ENCODE results near the gene CHEK2. TPM values are rescaled to one million over a fixed set of nuclear protein-coding genes. Genes with fewer than 3 reads are reported as not detected.

Gene CHEK2
- total and polyA plus RNA-seq, 10 of the 15 experiments (the other 5 are each of a cell fraction or from before 2014, with no cell fraction given): 15.7 to 59.7 (median 22.7) TPM

DNA sequence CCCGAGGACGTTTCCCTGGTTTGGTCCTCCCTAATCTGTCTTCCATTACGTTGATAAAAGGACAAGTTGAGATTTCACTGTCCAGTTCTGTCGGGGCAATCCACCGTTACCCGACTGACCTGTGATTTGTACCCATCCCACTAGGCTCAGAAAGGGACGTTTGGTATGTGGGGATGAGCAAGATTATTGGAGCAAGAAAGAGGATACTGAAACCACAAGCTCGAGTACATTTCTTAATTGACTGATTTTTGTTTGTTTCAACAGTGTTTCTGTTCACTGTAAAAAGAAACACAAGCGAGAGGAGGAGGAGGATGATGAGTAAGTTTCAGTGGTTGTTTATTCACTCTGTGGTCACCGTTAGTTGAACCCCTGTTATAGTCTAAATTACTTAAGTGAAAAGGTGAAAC, 31.8 kb upstream of the CHEK2 start (continued):
- TF ChIP-seq TAF1 (IDR thresholded peaks at IDR 0.05; ENCODE audit: borderline replicate concordance, low read depth, low read length): no peak
- TF ChIP-seq BACH1 (IDR thresholded peaks at IDR 0.05; ENCODE audit: borderline replicate concordance): no peak
- TF ChIP-seq RAD21 (IDR thresholded peaks at IDR 0.05; ENCODE audit: insufficient read depth, low read depth, low read length): no peak
- TF ChIP-seq, protein P1, sequence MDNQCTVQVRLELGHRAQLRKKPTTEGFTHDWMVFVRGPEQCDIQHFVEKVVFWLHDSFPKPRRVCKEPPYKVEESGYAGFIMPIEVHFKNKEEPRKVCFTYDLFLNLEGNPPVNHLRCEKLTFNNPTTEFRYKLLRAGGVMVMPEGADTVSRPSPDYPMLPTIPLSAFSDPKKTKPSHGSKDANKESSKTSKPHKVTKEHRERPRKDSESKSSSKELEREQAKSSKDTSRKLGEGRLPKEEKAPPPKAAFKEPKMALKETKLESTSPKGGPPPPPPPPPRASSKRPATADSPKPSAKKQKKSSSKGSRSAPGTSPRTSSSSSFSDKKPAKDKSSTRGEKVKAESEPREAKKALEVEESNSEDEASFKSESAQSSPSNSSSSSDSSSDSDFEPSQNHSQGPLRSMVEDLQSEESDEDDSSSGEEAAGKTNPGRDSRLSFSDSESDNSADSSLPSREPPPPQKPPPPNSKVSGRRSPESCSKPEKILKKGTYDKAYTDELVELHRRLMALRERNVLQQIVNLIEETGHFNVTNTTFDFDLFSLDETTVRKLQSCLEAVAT (IDR thresholded peaks at IDR 0.05): no peak
- TF ChIP-seq STAT1 (conservative IDR thresholded peaks at IDR 0.05): no peak
- TF ChIP-seq WRNIP1 (IDR thresholded peaks at IDR 0.05; ENCODE audit: borderline replicate concordance, low read depth, low read length): no peak
- no peak for TF ChIP-seq CBX3 (IDR thresholded peaks at IDR 0.05; ENCODE audit: borderline replicate concordance, low read depth)
- TF ChIP-seq KAT2A (conservative IDR thresholded peaks at IDR 0.05; ENCODE audit: control insufficient read depth, low read depth, low read length): no peak
- TF ChIP-seq, protein P2, sequence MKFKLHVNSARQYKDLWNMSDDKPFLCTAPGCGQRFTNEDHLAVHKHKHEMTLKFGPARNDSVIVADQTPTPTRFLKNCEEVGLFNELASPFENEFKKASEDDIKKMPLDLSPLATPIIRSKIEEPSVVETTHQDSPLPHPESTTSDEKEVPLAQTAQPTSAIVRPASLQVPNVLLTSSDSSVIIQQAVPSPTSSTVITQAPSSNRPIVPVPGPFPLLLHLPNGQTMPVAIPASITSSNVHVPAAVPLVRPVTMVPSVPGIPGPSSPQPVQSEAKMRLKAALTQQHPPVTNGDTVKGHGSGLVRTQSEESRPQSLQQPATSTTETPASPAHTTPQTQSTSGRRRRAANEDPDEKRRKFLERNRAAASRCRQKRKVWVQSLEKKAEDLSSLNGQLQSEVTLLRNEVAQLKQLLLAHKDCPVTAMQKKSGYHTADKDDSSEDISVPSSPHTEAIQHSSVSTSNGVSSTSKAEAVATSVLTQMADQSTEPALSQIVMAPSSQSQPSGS (IDR thresholded peaks at IDR 0.05; ENCODE audit: low read length): no peak
- TF ChIP-seq POLR2A (IDR thresholded peaks at IDR 0.05; ENCODE audit: low read depth, low read length): no peak
- no peak for TF ChIP-seq ZBED1 (IDR thresholded peaks at IDR 0.05; ENCODE audit: borderline replicate concordance)
- TF ChIP-seq ZSCAN29 (IDR thresholded peaks at IDR 0.05): no peak
- 0 out of 2 replicates have a peak, but pooled peaks have one; percentile 70 for TF ChIP-seq CBFB (IDR thresholded peaks at IDR 0.05; ENCODE audit: low read depth)
- TF ChIP-seq CEBPB (IDR thresholded peaks at IDR 0.05; ENCODE audit: borderline replicate concordance in 1 of 2, low read depth in 2 of 2, low read length in 2 of 2): no peak
- no peak for TF ChIP-seq ZNF274 (IDR thresholded peaks at IDR 0.05; ENCODE audit: insufficient read depth, insufficient read length)
- no peak for TF ChIP-seq RELA (IDR thresholded peaks at IDR 0.05; ENCODE audit: borderline replicate concordance, partially characterized antibody)
- TF ChIP-seq, protein P3, sequence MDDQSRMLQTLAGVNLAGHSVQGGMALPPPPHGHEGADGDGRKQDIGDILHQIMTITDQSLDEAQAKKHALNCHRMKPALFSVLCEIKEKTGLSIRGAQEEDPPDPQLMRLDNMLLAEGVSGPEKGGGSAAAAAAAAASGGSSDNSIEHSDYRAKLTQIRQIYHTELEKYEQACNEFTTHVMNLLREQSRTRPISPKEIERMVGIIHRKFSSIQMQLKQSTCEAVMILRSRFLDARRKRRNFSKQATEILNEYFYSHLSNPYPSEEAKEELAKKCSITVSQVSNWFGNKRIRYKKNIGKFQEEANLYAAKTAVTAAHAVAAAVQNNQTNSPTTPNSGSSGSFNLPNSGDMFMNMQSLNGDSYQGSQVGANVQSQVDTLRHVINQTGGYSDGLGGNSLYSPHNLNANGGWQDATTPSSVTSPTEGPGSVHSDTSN (IDR thresholded peaks at IDR 0.05; ENCODE audit: insufficient replicate concordance, low read depth, low read length): no peak
- peak; percentile 12 to 20; a peak in 1 of 4 replicates for TF ChIP-seq BHLHE40 (IDR thresholded peaks at IDR 0.05; ENCODE audit: borderline replicate concordance in 1 of 2, low read depth in 2 of 2, low read length in 1 of 2)
- TF ChIP-seq, protein P4, sequence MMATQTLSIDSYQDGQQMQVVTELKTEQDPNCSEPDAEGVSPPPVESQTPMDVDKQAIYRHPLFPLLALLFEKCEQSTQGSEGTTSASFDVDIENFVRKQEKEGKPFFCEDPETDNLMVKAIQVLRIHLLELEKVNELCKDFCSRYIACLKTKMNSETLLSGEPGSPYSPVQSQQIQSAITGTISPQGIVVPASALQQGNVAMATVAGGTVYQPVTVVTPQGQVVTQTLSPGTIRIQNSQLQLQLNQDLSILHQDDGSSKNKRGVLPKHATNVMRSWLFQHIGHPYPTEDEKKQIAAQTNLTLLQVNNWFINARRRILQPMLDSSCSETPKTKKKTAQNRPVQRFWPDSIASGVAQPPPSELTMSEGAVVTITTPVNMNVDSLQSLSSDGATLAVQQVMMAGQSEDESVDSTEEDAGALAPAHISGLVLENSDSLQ (IDR thresholded peaks at IDR 0.05): no peak
- TF ChIP-seq TCF7 (IDR thresholded peaks at IDR 0.05; ENCODE audit: borderline replicate concordance): no peak
- TF ChIP-seq, protein P5, sequence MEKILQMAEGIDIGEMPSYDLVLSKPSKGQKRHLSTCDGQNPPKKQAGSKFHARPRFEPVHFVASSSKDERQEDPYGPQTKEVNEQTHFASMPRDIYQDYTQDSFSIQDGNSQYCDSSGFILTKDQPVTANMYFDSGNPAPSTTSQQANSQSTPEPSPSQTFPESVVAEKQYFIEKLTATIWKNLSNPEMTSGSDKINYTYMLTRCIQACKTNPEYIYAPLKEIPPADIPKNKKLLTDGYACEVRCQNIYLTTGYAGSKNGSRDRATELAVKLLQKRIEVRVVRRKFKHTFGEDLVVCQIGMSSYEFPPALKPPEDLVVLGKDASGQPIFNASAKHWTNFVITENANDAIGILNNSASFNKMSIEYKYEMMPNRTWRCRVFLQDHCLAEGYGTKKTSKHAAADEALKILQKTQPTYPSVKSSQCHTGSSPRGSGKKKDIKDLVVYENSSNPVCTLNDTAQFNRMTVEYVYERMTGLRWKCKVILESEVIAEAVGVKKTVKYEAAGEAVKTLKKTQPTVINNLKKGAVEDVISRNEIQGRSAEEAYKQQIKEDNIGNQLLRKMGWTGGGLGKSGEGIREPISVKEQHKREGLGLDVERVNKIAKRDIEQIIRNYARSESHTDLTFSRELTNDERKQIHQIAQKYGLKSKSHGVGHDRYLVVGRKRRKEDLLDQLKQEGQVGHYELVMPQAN (conservative IDR thresholded peaks at IDR 0.05): no peak
- no peak for TF ChIP-seq PAX8 (IDR thresholded peaks at IDR 0.05)

All from GM12878 (cell line).